Testis (tissue), 2 donors: ENCODE results near the gene FDCSP.

ENCODE experiments used
- CTCF ChIP-seq, 3 experiments: fragments of 450-650 bp in 2 of 3; fragments of 200-600 bp in 1 of 3; sonication (generic) in 1 of 3; IDR thresholded peaks; one replicate each; pipeline ENCODE4 v1.5.1; 2016 to 2019; ENCODE audit warnings: antibody characterized with exemption in 3 of 3, mild to moderate bottlenecking in 2 of 3, moderate library complexity in 1 of 3
- POLR2A ChIP-seq: fragments of 450-650 bp; IDR thresholded peaks from one replicate; pipeline ENCODE4 v1.6.1; 2017; ENCODE audit warnings: antibody characterized with exemption, mild to moderate bottlenecking, moderate library complexity

GRCh38 chr4:70269674-70270073 is 43.8 kb downstream of the FDCSP start:
- no peak for TF ChIP-seq CTCF (IDR thresholded peaks at IDR 0.05)
- no peak for TF ChIP-seq POLR2A
